ENCODE results near the gene RAD51D. TPM values are rescaled to one million over a fixed set of nuclear protein-coding genes. Genes with fewer than 3 reads are reported as not detected.

RAD51D gene
- total RNA-seq, 4 donors from 2014 or later = 7.8 to 15.6 (median 12.5) TPM

DNA sequence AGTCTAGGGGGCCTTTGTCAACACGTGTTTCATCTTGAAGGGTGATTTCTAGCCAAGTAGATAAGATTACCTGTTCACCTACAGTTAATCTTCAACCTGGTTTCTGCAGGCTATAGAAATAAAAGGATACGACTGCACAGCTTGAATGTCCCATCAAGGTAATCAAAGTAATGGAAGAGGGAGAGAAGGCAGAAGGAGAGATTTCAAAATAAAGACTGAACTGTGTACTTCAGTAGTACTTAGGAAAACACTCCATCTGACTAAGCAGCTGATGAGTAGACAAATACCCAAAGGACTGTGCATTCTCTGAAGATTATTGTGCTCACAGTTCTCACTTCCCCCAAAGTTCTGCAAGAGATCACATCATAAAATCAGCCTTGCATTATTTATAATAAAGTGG is 50.3 kb downstream of the RAD51D start:
- intact Hi-C loops (cut with DNase I) = no loop called here
- no peaks in the 10 kb centered on the region for H3K9me3 ChIP-seq
- H3K4me3 ChIP-seq (replicated peaks in 1 of 3) = no peak overlapping the region
- TF ChIP-seq POLR2A (IDR thresholded peaks at IDR 0.05) = peak in 1 of 2 donors; percentile 65
- TF ChIP-seq, protein P1, sequence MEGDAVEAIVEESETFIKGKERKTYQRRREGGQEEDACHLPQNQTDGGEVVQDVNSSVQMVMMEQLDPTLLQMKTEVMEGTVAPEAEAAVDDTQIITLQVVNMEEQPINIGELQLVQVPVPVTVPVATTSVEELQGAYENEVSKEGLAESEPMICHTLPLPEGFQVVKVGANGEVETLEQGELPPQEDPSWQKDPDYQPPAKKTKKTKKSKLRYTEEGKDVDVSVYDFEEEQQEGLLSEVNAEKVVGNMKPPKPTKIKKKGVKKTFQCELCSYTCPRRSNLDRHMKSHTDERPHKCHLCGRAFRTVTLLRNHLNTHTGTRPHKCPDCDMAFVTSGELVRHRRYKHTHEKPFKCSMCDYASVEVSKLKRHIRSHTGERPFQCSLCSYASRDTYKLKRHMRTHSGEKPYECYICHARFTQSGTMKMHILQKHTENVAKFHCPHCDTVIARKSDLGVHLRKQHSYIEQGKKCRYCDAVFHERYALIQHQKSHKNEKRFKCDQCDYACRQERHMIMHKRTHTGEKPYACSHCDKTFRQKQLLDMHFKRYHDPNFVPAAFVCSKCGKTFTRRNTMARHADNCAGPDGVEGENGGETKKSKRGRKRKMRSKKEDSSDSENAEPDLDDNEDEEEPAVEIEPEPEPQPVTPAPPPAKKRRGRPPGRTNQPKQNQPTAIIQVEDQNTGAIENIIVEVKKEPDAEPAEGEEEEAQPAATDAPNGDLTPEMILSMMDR (IDR thresholded peaks at IDR 0.05) = no peak
- peak overlapping the region; percentile 61 to 72 (median 72) for H3K27ac ChIP-seq
- no peak for DNase-seq
- no peaks in the 10 kb centered on the region for H3K27me3 ChIP-seq
- H3K4me1 ChIP-seq = peaks cover 23 to 49% of the 10 kb centered on the region in 2 donors
- WGBS, 2 donors = 44 to 45% methylated on average over 2 of the region's 2 CpGs
- H3K36me3 ChIP-seq = no peaks in the 10 kb centered on the region

DNA sequence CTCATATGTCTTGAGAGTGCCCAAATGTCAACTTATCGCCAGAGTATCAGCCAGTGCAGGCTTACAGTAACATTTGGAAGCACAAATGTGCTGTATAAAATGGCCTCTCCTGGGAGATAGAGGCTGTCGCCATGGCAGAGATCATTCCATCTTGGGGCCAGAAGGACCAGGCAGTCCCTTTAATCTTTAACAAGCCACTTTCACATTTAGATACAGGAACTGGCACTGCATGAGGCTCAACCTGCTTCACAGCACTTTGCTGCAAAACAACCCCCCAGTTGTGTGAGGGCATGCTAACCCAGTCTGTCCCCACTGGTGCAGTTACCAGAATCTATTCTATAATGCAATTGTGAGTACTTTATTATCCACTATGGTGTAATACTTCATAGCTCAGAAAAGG is 51.4 kb downstream of the RAD51D start:
- Histone ChIP-seq H3K4me1 (peaks cover 29 to 49% of the 10 kb centered on the region in 2 donors), H3K36me3 (no peaks in the 10 kb centered on the region), H3K4me3 (replicated peaks in 1 of 3) (no peak overlapping the region), H3K27ac (peak overlapping the region in 2 of 3 donors; percentile 72), H3K27me3 (no peaks in the 10 kb centered on the region), H3K9me3 (no peaks in the 10 kb centered on the region)
- DNase-seq = no peak
- intact Hi-C loops (cut with DNase I) = no loop called here
- WGBS, 2 donors = 92 to 94% methylated on average over 2 of the region's 2 CpGs
- TF ChIP-seq, protein P1 (IDR thresholded peaks at IDR 0.05) = no peak
- TF ChIP-seq POLR2A (IDR thresholded peaks at IDR 0.05) = no peak

DNA sequence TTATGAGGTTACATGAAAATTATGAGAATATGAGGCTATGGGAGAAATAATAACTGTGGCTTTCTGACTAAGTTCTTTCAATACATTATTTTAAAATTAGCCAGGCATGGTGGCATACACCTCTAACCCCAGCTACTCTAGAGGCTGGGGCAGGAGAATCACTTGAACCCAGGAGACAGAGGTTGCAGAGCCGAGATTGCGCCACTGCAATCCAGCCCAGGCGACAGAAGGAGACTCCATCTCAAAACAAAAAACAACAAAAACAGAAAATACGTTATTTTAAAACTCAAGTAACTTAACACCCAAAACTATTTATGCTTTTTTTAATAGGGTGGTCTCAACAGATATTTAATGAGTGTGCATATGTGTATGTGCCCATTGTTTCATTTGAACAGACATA is 53.8 kb downstream of the RAD51D start:
- intact Hi-C loops (cut with DNase I) = no loop called here
- H3K4me1 ChIP-seq = peaks cover 41 to 72% of the 10 kb centered on the region in 2 donors
- H3K27ac ChIP-seq = peak overlapping the region in 2 of 3 donors; percentile 92 to 93
- no peak overlapping the region for H3K4me3 ChIP-seq (replicated peaks in 1 of 3)
- DNase-seq = no peak
- TF ChIP-seq, protein P1 (IDR thresholded peaks at IDR 0.05) = no peak
- TF ChIP-seq POLR2A (IDR thresholded peaks at IDR 0.05) = no peak
- no peaks in the 10 kb centered on the region for H3K27me3 ChIP-seq
- no peaks in the 10 kb centered on the region for H3K36me3 ChIP-seq
- WGBS, 2 donors = 95 to 96% methylated on average over 4 of the region's 4 CpGs
- H3K9me3 ChIP-seq = no peaks in the 10 kb centered on the region

DNA sequence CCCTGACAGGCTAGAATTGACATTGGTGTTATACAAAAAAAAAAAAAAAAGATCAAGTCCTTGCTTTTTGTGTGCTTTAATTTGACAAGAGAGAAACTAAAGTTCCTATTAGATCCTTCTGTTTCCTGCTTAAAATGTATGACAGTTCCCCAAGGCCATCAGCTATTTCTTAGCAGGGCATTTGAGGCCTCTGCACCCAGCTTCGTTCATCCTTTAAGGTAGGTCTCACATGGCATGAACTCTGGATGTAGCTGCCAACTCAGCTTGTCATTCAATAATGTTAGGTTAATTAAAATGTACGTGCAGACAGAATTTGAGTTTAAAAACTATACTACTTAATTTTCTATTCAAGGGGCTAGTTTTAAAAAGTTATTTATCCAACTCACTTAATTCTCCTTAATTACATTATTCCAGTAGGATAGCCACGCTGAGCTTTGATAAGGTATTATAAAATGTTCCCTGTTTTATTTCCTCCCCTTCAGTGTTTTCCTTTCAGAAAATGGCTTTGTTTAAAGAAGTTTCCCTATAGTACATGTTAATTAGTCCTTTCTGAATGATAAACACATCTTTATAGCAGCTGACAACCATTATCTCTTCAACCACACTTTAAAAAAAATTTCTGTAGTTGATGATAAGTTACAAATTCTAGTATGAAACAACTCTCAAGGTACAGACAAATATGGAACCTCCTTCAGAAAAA is 55.0 kb downstream of the RAD51D start:
- Histone ChIP-seq H3K4me1 (peaks cover 41 to 65% of the 10 kb centered on the region in 2 donors), H3K27me3 (no peaks in the 10 kb centered on the region), H3K36me3 (no peaks in the 10 kb centered on the region), H3K4me3 (replicated peaks in 1 of 3) (no peak overlapping the region), H3K9me3 (no peaks in the 10 kb centered on the region), H3K27ac (peak overlapping the region; percentile 91 to 93 (median 92))
- TF ChIP-seq POLR2A (IDR thresholded peaks at IDR 0.05) = no peak
- TF ChIP-seq, protein P1 (IDR thresholded peaks at IDR 0.05) = no peak
- intact Hi-C loops (cut with DNase I) = no loop called here
- no peak for DNase-seq
- 87 to 91% methylated on average over 3 of the region's 3 CpGs for WGBS, 2 donors

DNA sequence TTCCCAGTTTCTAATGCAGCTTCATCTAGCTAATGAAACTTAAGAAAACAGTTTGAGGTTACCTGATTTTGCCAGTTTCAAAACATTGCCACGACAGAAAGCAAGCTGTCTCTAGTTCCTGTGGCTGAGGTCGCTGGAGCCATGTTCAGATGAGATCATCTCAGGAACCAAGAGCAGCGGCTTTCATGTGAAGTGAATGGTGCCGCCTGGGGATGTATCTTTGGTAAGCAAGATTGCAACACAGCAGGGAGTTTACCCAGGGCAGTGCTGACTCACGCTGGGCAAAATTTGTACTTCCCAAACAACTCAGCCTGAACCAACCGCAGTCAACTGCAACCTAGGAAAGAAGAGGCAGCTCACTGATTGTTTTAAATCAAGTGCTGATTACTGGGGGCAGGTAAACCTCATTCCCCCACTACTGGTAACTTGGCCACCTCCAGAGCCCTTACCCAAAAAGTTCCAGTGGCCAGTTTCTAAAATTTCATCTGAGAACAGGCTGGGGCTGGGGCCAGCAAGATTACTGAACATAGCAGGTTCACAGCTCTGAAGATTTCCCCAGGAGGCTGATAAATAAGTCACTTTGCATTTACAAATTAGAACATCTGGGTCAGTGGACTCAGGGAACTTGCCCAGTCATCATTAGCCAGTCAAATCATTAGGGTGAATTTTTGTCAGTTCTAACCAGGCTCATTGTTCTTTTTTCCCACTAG is 56.0 kb downstream of the RAD51D start, which contains the start of gene RFFL:
Gene RFFL, minus strand, starts transcription at position 194 of the 710 bp plus-strand sequence. CDS start 37,154 bp downstream, outside the sequence.
- Histone ChIP-seq H3K9me3 (no peaks in the 10 kb centered on the region), H3K27me3 (no peaks in the 10 kb centered on the region), H3K36me3 (no peaks in the 10 kb centered on the region), H3K27ac (peak within 1 kb of the TSS; percentile 91 to 93 (median 92)), H3K4me1 (peaks cover 35 to 58% of the 10 kb centered on the region in 2 donors), H3K4me3 (replicated peaks in 1 of 3) (no peak within 1 kb of the TSS)
- TF ChIP-seq, protein P1 (IDR thresholded peaks at IDR 0.05) = peak in 3 of 6 experiments; percentile 27 to 41 (median 34)
- TF ChIP-seq POLR2A (IDR thresholded peaks at IDR 0.05) = peak in 1 of 2 donors; percentile 87
- WGBS, 2 donors = 1 to 4% methylated on average over 6 of the region's 6 CpGs
- intact Hi-C loops (cut with DNase I) = no loop called here
- peak; percentile 96 to 97 for DNase-seq
